Measurements from ENCODE around the gene SKIDA1. TPM values are rescaled to one million over a fixed set of nuclear protein-coding genes. Genes with fewer than 3 reads are reported as not detected.

Gene SKIDA1
- total RNA-seq, 4 donors from 2014 or later: 0.39 to 5.2 (median 2.3) TPM

- no peaks in the 10 kb centered on the region for H3K36me3 ChIP-seq
- H3K9me3 ChIP-seq: no peaks in the 10 kb centered on the region
- no peak for DNase-seq (ENCODE audit: low spot score in 2 of 2)
- H3K4me1 ChIP-seq: no peaks in the 10 kb centered on the region
- 54 to 63% methylated on average over 4 of the region's 4 CpGs for WGBS, 2 donors
- TF ChIP-seq POLR2A (IDR thresholded peaks at IDR 0.05): no peak
- TF ChIP-seq, protein P1, sequence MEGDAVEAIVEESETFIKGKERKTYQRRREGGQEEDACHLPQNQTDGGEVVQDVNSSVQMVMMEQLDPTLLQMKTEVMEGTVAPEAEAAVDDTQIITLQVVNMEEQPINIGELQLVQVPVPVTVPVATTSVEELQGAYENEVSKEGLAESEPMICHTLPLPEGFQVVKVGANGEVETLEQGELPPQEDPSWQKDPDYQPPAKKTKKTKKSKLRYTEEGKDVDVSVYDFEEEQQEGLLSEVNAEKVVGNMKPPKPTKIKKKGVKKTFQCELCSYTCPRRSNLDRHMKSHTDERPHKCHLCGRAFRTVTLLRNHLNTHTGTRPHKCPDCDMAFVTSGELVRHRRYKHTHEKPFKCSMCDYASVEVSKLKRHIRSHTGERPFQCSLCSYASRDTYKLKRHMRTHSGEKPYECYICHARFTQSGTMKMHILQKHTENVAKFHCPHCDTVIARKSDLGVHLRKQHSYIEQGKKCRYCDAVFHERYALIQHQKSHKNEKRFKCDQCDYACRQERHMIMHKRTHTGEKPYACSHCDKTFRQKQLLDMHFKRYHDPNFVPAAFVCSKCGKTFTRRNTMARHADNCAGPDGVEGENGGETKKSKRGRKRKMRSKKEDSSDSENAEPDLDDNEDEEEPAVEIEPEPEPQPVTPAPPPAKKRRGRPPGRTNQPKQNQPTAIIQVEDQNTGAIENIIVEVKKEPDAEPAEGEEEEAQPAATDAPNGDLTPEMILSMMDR (IDR thresholded peaks at IDR 0.05): no peak
- TF ChIP-seq EP300 (IDR thresholded peaks at IDR 0.05): no peak
- H3K4me3 ChIP-seq: no peak overlapping the region
- H3K27me3 ChIP-seq: no peaks in the 10 kb centered on the region
- H3K27ac ChIP-seq: no peak overlapping the region
Measured at GRCh38 chr10:21473135-21473534, 52.3 kb downstream of the SKIDA1 start.

DNA sequence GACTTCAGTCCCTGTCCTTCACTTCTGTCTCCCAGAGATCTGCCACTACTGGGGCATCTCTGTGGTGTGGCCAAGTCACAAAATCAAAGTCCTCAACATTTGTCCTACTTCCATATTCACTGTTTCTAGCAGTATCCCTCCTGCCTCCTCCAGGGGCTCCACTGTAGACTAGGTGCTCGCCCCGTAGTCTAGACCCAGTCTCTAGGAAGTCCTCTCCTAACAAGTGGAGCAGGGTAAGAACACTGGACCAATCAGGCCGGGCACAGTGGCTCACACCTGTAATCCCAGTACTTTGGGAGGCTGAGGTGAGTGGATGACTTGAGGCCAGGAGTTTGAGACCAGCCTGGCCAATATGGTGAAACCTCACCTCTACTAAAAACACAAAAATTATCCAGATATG is 57.4 kb downstream of the SKIDA1 start:
- WGBS, 2 donors: 97 to 100% methylated on average over 3 of the region's 3 CpGs
- no peak overlapping the region for H3K4me3 ChIP-seq
- TF ChIP-seq EP300 (IDR thresholded peaks at IDR 0.05): no peak
- TF ChIP-seq, protein P1 (IDR thresholded peaks at IDR 0.05): no peak
- no peak for TF ChIP-seq POLR2A (IDR thresholded peaks at IDR 0.05)

GRCh38 chr10:21467633-21468032 is 57.8 kb downstream of the SKIDA1 start:
- no peak overlapping the region for H3K4me3 ChIP-seq
- H3K4me1 ChIP-seq: no peaks in the 10 kb centered on the region
- DNase-seq (ENCODE audit: low spot score in 2 of 2): no peak
- no peaks in the 10 kb centered on the region for H3K36me3 ChIP-seq
- TF ChIP-seq EP300 (IDR thresholded peaks at IDR 0.05): no peak
- TF ChIP-seq, protein P1 (IDR thresholded peaks at IDR 0.05): no peak
- no peak for TF ChIP-seq POLR2A (IDR thresholded peaks at IDR 0.05)
- H3K27me3 ChIP-seq: no peaks in the 10 kb centered on the region
- 88 to 95% methylated on average over 1 of the region's 1 CpG for WGBS, 2 donors
- H3K9me3 ChIP-seq: no peaks in the 10 kb centered on the region
- H3K27ac ChIP-seq: no peak overlapping the region

More for the DNA sequence above, 57.4 kb downstream of the SKIDA1 start:
- Histone ChIP-seq H3K9me3 (no peaks in the 10 kb centered on the region), H3K27ac (no peak overlapping the region), H3K36me3 (no peaks in the 10 kb centered on the region), H3K27me3 (no peaks in the 10 kb centered on the region), H3K4me1 (no peaks in the 10 kb centered on the region)
- no peak for DNase-seq (ENCODE audit: low spot score in 2 of 2)

- Histone ChIP-seq H3K4me3 (no peak overlapping the region), H3K27me3 (no peaks in the 10 kb centered on the region), H3K9me3 (no peaks in the 10 kb centered on the region), H3K4me1 (no peaks in the 10 kb centered on the region), H3K36me3 (no peaks in the 10 kb centered on the region), H3K27ac (no peak overlapping the region)
- TF ChIP-seq EP300 (IDR thresholded peaks at IDR 0.05) (no peak), POLR2A (IDR thresholded peaks at IDR 0.05) (no peak)
- TF ChIP-seq, protein P1 (IDR thresholded peaks at IDR 0.05): no peak
- DNase-seq (ENCODE audit: low spot score in 2 of 2): no peak
- WGBS, 2 donors: 90 to 92% methylated on average over 7 of the region's 7 CpGs
Measured at GRCh38 chr10:21464134-21464533, 61.3 kb downstream of the SKIDA1 start.

Small RNA genes within 50 kb of the gene (small RNA-seq; reads per million reads assigned to genes)
- not detected for gene MIR1915
- gene RF00019: not detected
- not detected for gene RNU6-306P

Other genes with a start within 250 kb of the SKIDA1 start
- gene MLLT10, start 8.6 kb upstream of the SKIDA1 start, total RNA-seq: 10 to 100 TPM; 40.6 to 60.9 (median 47.5) TPM

All from tibial nerve (tissue), 4 donors.